WI38 (cell line): ENCODE measurements around the gene MAP2K3.

Experiments used
- H3K4me3 ChIP-seq: 2 replicates; pipeline ENCODE4 v1.5.1; 2011; ENCODE audit warnings: low read depth, mild to moderate bottlenecking, control low read depth, low read length
- CTCF ChIP-seq: IDR thresholded peaks from 2 replicates; pipeline ENCODE4 v1.5.1; 2012; ENCODE audit warnings: low read depth, mild to moderate bottlenecking, control low read depth, low read length

MAP2K3 gene

GRCh38 chr17:21271454-21272183 lies 12.9 kb upstream of the MAP2K3 start:
- no peak for TF ChIP-seq CTCF

GRCh38 chr17:21272250-21272649 lies 12.3 kb upstream of the MAP2K3 start:
- no peak for TF ChIP-seq CTCF
- H3K4me3 ChIP-seq: no peak overlapping the region

More at GRCh38 chr17:21271454-21272183, 12.9 kb upstream of the MAP2K3 start:
- H3K4me3 ChIP-seq: no peak overlapping the region

- no peak overlapping the region for H3K4me3 ChIP-seq
- no peak for TF ChIP-seq CTCF
Measured at GRCh38 chr17:21272881-21273792, 11.4 kb upstream of the MAP2K3 start.

GRCh38 chr17:21275047-21275578 lies 9.4 kb upstream of the MAP2K3 start:
- no peak for TF ChIP-seq CTCF
- H3K4me3 ChIP-seq: peak overlapping the region; percentile 59

GRCh38 chr17:21275579-21276263 lies 8.8 kb upstream of the MAP2K3 start:
- H3K4me3 ChIP-seq: peak overlapping the region; percentile 59
- TF ChIP-seq CTCF: no peak

- TF ChIP-seq CTCF: no peak
- H3K4me3 ChIP-seq: peak overlapping the region; percentile 59
Measured at GRCh38 chr17:21276264-21276588, 8.3 kb upstream of the MAP2K3 start.
